H1 (cell line): ENCODE data around the gene APPL2. TPM values are rescaled to one million over a fixed set of nuclear protein-coding genes. Genes with fewer than 3 reads are reported as not detected.

ENCODE experiments used
- CTCF ChIA-PET: fragments of 300-600 bp; sonication (Branson Sonifier 250); formaldehyde crosslinking; loops from one replicate; lab custom pipeline; 2021; ENCODE audit not compliant: partially characterized antibody; lab: Charles Lee
- POLR2A ChIA-PET: fragments of 300-600 bp; sonication (Branson Sonifier 250); formaldehyde crosslinking; loops from one replicate; lab custom pipeline; 2021; ENCODE audit warnings: inconsistent platforms; ENCODE audit not compliant: partially characterized antibody; lab: Charles Lee
- DNase-seq, 2 experiments: peaks; one replicate each; pipeline versions ENCODE4 v3.0.0 to v3.0.0-alpha.2; 2010 to 2022; ENCODE audit warnings: low spot score in 2 of 2, low read depth in 1 of 2, mixed read lengths in 1 of 2
- FAIRE-seq: peaks from 2 replicates; lab custom pipeline; 2011; peaks lifted over from hg19 to GRCh38; lab: Jason Lieb, UNC
- H2AFZ ChIP-seq: 2 replicates; pipeline ENCODE4 v1.8.1; 2012; ENCODE audit warnings: low read length, inconsistent platforms
- H2AK5ac ChIP-seq: 2 replicates; pipeline ENCODE4 v1.6.1; 2013; ENCODE audit warnings: low read depth, low read length
- H2BK120ac ChIP-seq: replicated peaks from 2 replicates; pipeline ENCODE3; 2013; ENCODE audit warnings: low read depth, low read length, inconsistent platforms
- H2BK12ac ChIP-seq: 2 replicates; pipeline ENCODE4 v1.6.1; 2013; ENCODE audit warnings: low read depth, low read length
- H2BK15ac ChIP-seq: 2 replicates; pipeline ENCODE4 v1.6.1; 2013; ENCODE audit warnings: low read length
- H2BK20ac ChIP-seq: 2 replicates; pipeline ENCODE4 v1.6.1; 2013; ENCODE audit warnings: low read length
- H2BK5ac ChIP-seq: 2 replicates; pipeline ENCODE4 v1.6.1; 2013; ENCODE audit warnings: low read depth, low read length
- H3K14ac ChIP-seq: 2 replicates; pipeline ENCODE4 v1.6.1; 2013; ENCODE audit warnings: inconsistent platforms; ENCODE audit not compliant: insufficient read length
- H3K18ac ChIP-seq: 2 replicates; pipeline ENCODE4 v1.6.1; 2013; ENCODE audit warnings: low read length; ENCODE audit errors: extremely low read depth
- H3K23ac ChIP-seq: 2 replicates; pipeline ENCODE4 v1.6.1; 2013; ENCODE audit warnings: inconsistent platforms; ENCODE audit not compliant: insufficient read length
- H3K23me2 ChIP-seq: 2 replicates; pipeline ENCODE4 v1.6.1; 2013; ENCODE audit warnings: low read depth, low read length
- H3K27ac ChIP-seq: 2 replicates; pipeline ENCODE4 v1.6.1; 2011; ENCODE audit warnings: low read depth, low read length, inconsistent platforms
- H3K27me3 ChIP-seq, 4 experiments: replicated peaks in 1 of 4; 1 replicate in 1 of 4; 2 replicates in 3 of 4; pipeline versions ENCODE4 v1.6.1 to v1.8.1; 2011 to 2013; ENCODE audit warnings: low read length in 3 of 4, mild to moderate bottlenecking in 3 of 4, inconsistent platforms in 2 of 4, mixed read lengths in 2 of 4, moderate library complexity in 1 of 4; ENCODE audit not compliant: control insufficient read depth in 3 of 4, insufficient read depth in 3 of 4; ENCODE audit errors: extremely low read depth in 1 of 4
- H3K36me3 ChIP-seq, 4 experiments: 2 replicates each; pipeline versions ENCODE4 v1.6.1 to v1.8.1; 2011 to 2013; ENCODE audit warnings: mild to moderate bottlenecking in 4 of 4, low read length in 3 of 4, moderate library complexity in 2 of 4, control low read depth in 1 of 4, inconsistent platforms in 1 of 4; ENCODE audit not compliant: insufficient read depth in 4 of 4, control insufficient read depth in 2 of 4
- H3K4ac ChIP-seq: replicated peaks from 2 replicates; pipeline ENCODE3; 2013; ENCODE audit warnings: low read length, low read depth, mixed read lengths, inconsistent platforms; ENCODE audit not compliant: insufficient read length
- H3K4me1 ChIP-seq, 4 experiments: replicated peaks in 1 of 4; 1 replicate in 1 of 4; 2 replicates in 3 of 4; pipeline versions ENCODE4 v1.6.1 to v1.8.1; 2011 to 2013; ENCODE audit warnings: low read length in 3 of 4, inconsistent platforms in 2 of 4, mixed read lengths in 1 of 4; ENCODE audit not compliant: insufficient read depth in 4 of 4, control insufficient read depth in 3 of 4
- H3K4me2 ChIP-seq, 2 experiments: 2 replicates each; pipeline versions ENCODE4 v1.6.1 to v1.8.1; 2011 to 2013; ENCODE audit warnings: low read depth in 2 of 2, low read length in 2 of 2, control low read depth in 1 of 2, inconsistent platforms in 1 of 2, mild to moderate bottlenecking in 1 of 2; ENCODE audit not compliant: insufficient read depth in 1 of 2
- H3K4me3 ChIP-seq, 4 experiments: fragments of 200-600, 300-600 bp in 1 of 4; sonication (generic), shearing (Covaris generic), sonication (Bioruptor Twin) in 1 of 4; 2 replicates each; pipeline versions ENCODE4 v1.5.1 to v1.8.1; 2011 to 2016; ENCODE audit warnings: low read length in 4 of 4, low read depth in 3 of 4, control low read depth in 2 of 4, inconsistent platforms in 2 of 4, mild to moderate bottlenecking in 2 of 4, mixed read lengths in 1 of 4, moderate library complexity in 1 of 4; ENCODE audit not compliant: insufficient read depth in 2 of 4; ENCODE audit errors: extremely low read depth in 1 of 4
- H3K56ac ChIP-seq: replicated peaks from 2 replicates; pipeline ENCODE3; 2013; ENCODE audit warnings: low read depth, mild to moderate bottlenecking, mixed read lengths, low read length, inconsistent platforms; ENCODE audit not compliant: insufficient read length
- H3K79me1 ChIP-seq: 2 replicates; pipeline ENCODE4 v1.6.1; 2013; ENCODE audit warnings: low read depth, low read length, control low read depth
- H3K79me2 ChIP-seq, 2 experiments: 2 replicates each; pipeline versions ENCODE4 v1.6.1 to v1.8.1; 2012 to 2013; ENCODE audit warnings: low read length in 2 of 2, mild to moderate bottlenecking in 2 of 2, inconsistent platforms in 1 of 2; ENCODE audit not compliant: insufficient read depth in 2 of 2, control insufficient read depth in 1 of 2
- H3K9ac ChIP-seq, 4 experiments: replicated peaks in 1 of 4; 1 replicate in 1 of 4; 2 replicates in 3 of 4; pipeline versions ENCODE4 v1.6.1 to v1.8.1; 2011 to 2013; ENCODE audit warnings: low read depth in 3 of 4, low read length in 3 of 4, control low read depth in 2 of 4, mild to moderate bottlenecking in 2 of 4, moderate library complexity in 2 of 4, inconsistent platforms in 1 of 4; ENCODE audit errors: extremely low read depth in 1 of 4
- H3K9me3 ChIP-seq, 2 experiments: 2 replicates each; pipeline versions ENCODE4 v1.6.1 to v1.8.1; 2012 to 2013; ENCODE audit warnings: mild to moderate bottlenecking in 2 of 2, moderate library complexity in 2 of 2, control low read depth in 1 of 2, inconsistent platforms in 1 of 2, low read depth in 1 of 2, low read length in 1 of 2, mixed read lengths in 1 of 2; ENCODE audit not compliant: insufficient read depth in 2 of 2
- H4K20me1 ChIP-seq, 2 experiments: replicated peaks in 1 of 2; 2 replicates each; pipeline versions ENCODE3 to v1.8.1; 2011 to 2013; ENCODE audit warnings: inconsistent platforms in 2 of 2, low read length in 2 of 2, mild to moderate bottlenecking in 1 of 2; ENCODE audit not compliant: insufficient read depth in 2 of 2, control insufficient read depth in 1 of 2
- H4K5ac ChIP-seq: 2 replicates; pipeline ENCODE4 v1.6.1; 2013; ENCODE audit warnings: low read length, low read depth, mixed read lengths, inconsistent platforms; ENCODE audit not compliant: insufficient read length
- H4K8ac ChIP-seq: 2 replicates; pipeline ENCODE4 v1.8.0; 2013; ENCODE audit warnings: mild to moderate bottlenecking, moderate library complexity, low read length, inconsistent platforms; ENCODE audit not compliant: insufficient read depth; ENCODE audit errors: extremely low read depth
- H4K91ac ChIP-seq: replicated peaks from 2 replicates; pipeline ENCODE3; 2013; ENCODE audit warnings: low read length, mixed read lengths, inconsistent platforms; ENCODE audit not compliant: insufficient read length
- CHD2 ChIP-seq: IDR thresholded peaks from 2 replicates; pipeline ENCODE4 v1.6.1; 2012; ENCODE audit warnings: low read length, improper control_type of control experiment
- CREB1 ChIP-seq: IDR thresholded peaks from 2 replicates; pipeline ENCODE4 v1.6.1; 2012; ENCODE audit warnings: inconsistent platforms
- CTBP2 ChIP-seq: IDR thresholded peaks from 2 replicates; pipeline ENCODE4 v1.7.0; 2011; ENCODE audit warnings: borderline replicate concordance, mild to moderate bottlenecking, moderate library complexity, mixed read lengths, low read length; ENCODE audit not compliant: insufficient read depth, insufficient read length
- GTF2F1 ChIP-seq: IDR thresholded peaks from 2 replicates; pipeline ENCODE4 v1.6.1; 2012; ENCODE audit warnings: low read depth, low read length, improper control_type of control experiment, borderline replicate concordance
- HDAC6 ChIP-seq: IDR thresholded peaks from one replicate; pipeline ENCODE4 v1.7.1; 2012; ENCODE audit warnings: low read depth, mild to moderate bottlenecking, inconsistent platforms, low read length, moderate library complexity
- KDM1A ChIP-seq: fragments of 200-600, 300-600 bp; sonication (generic); IDR thresholded peaks from 2 replicates; pipeline ENCODE4 v1.7.1; 2016; ENCODE audit warnings: mild to moderate bottlenecking, low read length, borderline replicate concordance
- KDM5A ChIP-seq: fragments of 200-600 bp; IDR thresholded peaks from 2 replicates; pipeline ENCODE4 v1.7.1; 2012; ENCODE audit warnings: mild to moderate bottlenecking, low read length, inconsistent platforms, mixed read lengths
- NRF1 ChIP-seq: IDR thresholded peaks from 2 replicates; pipeline ENCODE4 v1.6.1; 2011; ENCODE audit warnings: mild to moderate bottlenecking, low read depth, low read length, improper control_type of control experiment
- RBBP5 ChIP-seq: IDR thresholded peaks from 2 replicates; pipeline ENCODE4 v1.7.1; 2012; ENCODE audit warnings: low read depth, mild to moderate bottlenecking, inconsistent platforms, low read length, moderate library complexity, borderline replicate concordance
- RFX5 ChIP-seq: IDR thresholded peaks from 2 replicates; pipeline ENCODE4 v1.6.1; 2011; ENCODE audit warnings: low read depth, low read length, improper control_type of control experiment, borderline replicate concordance
- SAP30 ChIP-seq: fragments of 300-600 bp; sonication (generic); IDR thresholded peaks from 2 replicates; pipeline ENCODE4 v1.7.1; 2012; ENCODE audit warnings: low read length, moderate library complexity, mild to moderate bottlenecking, inconsistent platforms; ENCODE audit not compliant: insufficient read depth, insufficient replicate concordance
- WGBS, 2 experiments: shearing (Covaris generic) in 1 of 2; methylation state at CpG; one replicate each; pipeline versions ENCODE4 v1.1.6 to v1.1.7; 2013 to 2015; ENCODE audit warnings: low lambda C conversion rate in 2 of 2, mixed read lengths in 2 of 2, inconsistent platforms in 1 of 2, low coverage in 1 of 2, missing lambda C conversion rate in 1 of 2; ENCODE audit not compliant: insufficient replicate concordance in 2 of 2, insufficient coverage in 1 of 2, insufficient read length in 1 of 2; ENCODE audit errors: extremely low coverage in 1 of 2, missing lambda C conversion rate in 1 of 2; 5-methylcytosine and 5-hydroxymethylcytosine counted together
- polyA plus RNA-seq, 7 experiments: library from polyadenylated mRNA; depleted of rRNA in 3 of 7; stranded (reverse) in 5 of 7; unstranded in 2 of 7; fragments of >200 nt in 5 of 7; fragments of 200-250 nt in 2 of 7; gene quantifications; 1 replicate in 5 of 7; 2 replicates in 1 of 7; 4 replicates in 1 of 7; pipeline versions ENCODE4 v1.2.1 to v1.2.3, GENCODE V29; 2011 to 2013; ENCODE audit warnings: missing spikeins in 2 of 7, mixed read lengths in 2 of 7
- total RNA-seq: library from RNA; stranded (reverse); fragmentation: NEBNext Ultra II Directional; extraction: Animal tissue kit (Norgen Biotek cat#: 25700); gene quantifications from 2 replicates; pipeline ENCODE4 v1.2.1, GENCODE V29; 2021

The APPL2 gene
- total and polyA plus RNA-seq, 2 of the 8 experiments (the other 6 are each of a cell fraction or from before 2014, with no cell fraction given) = 8.9 to 22.9 TPM

GRCh38 chr12:105261010-105261409, 25.0 kb upstream of the APPL2 start:
- FAIRE-seq (no peak), DNase-seq (no peak)
- Histone ChIP-seq H3K27ac (no peak overlapping the region), H3K14ac (no peak overlapping the region), H4K20me1 (no peaks in the 10 kb centered on the region), H4K8ac (no peak overlapping the region), H3K79me1 (no peaks in the 10 kb centered on the region), H2BK5ac (no peak overlapping the region), H3K79me2 (no peaks in the 10 kb centered on the region), H3K23ac (no peak overlapping the region), H2BK12ac (no peak overlapping the region), H3K56ac (no peak overlapping the region), H2BK15ac (no peak overlapping the region), H2AFZ (no peak overlapping the region), H3K4ac (no peak overlapping the region), H3K18ac (no peak overlapping the region), H3K27me3 (no peaks in the 10 kb centered on the region), H3K9me3 (no peaks in the 10 kb centered on the region), H2AK5ac (no peak overlapping the region), H3K23me2 (no peaks in the 10 kb centered on the region), H3K4me1 (no peaks in the 10 kb centered on the region), H3K4me2 (no peak overlapping the region), H2BK20ac (no peak overlapping the region), H3K4me3 (no peak overlapping the region), H2BK120ac (no peak overlapping the region), H4K5ac (no peak overlapping the region), H3K9ac (no peak overlapping the region), H4K91ac (no peak overlapping the region), H3K36me3 (no peaks in the 10 kb centered on the region)
- WGBS, 2 experiments = 90% methylated on average over 2 of the region's 2 CpGs; no CpG with 5 or more reads in 1 of the 2 experiments
- ChIA-PET CTCF (interaction anchor here (1.3 to 1.9 kb wide), 2 partner anchors 12 to 25 kb away, joined by 4 read pairs; partner anchors contain the start of gene APPL2), POLR2A (no interaction called here)
- TF ChIP-seq HDAC6 = no peak
- no peak for TF ChIP-seq NRF1
- no peak for TF ChIP-seq CHD2
- TF ChIP-seq SAP30 = no peak
- no peak for TF ChIP-seq CREB1
- no peak for TF ChIP-seq KDM5A
- no peak for TF ChIP-seq CTBP2
- TF ChIP-seq GTF2F1 = no peak
- TF ChIP-seq KDM1A = no peak
- no peak for TF ChIP-seq RBBP5
- TF ChIP-seq RFX5 = no peak
